Measurements from ENCODE around the gene SCN5A.

Gene SCN5A

DNA sequence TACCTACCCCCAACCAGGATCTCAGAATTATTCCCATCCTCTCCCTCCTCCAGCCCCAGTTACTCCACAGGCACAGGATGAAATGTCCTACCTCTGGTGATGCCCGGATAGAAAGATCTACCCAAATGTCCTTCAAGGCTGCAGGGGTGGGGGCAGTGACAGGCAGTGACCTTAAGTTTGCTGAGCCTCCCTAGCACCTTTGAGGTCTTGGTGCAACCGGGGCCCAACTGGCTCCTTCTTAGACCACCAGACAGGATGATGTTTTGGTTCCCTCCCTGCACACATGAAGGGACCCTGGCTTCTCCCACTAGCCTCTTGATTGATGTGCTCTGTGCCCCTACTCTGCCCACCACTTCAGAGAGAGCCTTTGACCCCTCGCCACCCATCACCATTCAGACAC is 117.0 kb downstream of the SCN5A start:
- no peak for TF ChIP-seq OSR1 (CRISPR knock-in tag; IDR thresholded peaks at IDR 0.05)
- TF ChIP-seq ZC3H10 (CRISPR knock-in tag; IDR thresholded peaks at IDR 0.05), result no peak
- TF ChIP-seq SNAI2 (CRISPR knock-in tag; IDR thresholded peaks at IDR 0.05), result no peak
- no peak for TF ChIP-seq ZNF8 (CRISPR knock-in tag; IDR thresholded peaks at IDR 0.05)
- TF ChIP-seq ESRRG (CRISPR knock-in tag; IDR thresholded peaks at IDR 0.05), result no peak
- no peak for TF ChIP-seq ZFP3 (CRISPR knock-in tag; IDR thresholded peaks at IDR 0.05)
- TF ChIP-seq ZNF565 (CRISPR knock-in tag; conservative IDR thresholded peaks at IDR 0.05; ENCODE audit: low read depth), result no peak
- TF ChIP-seq PPARA (CRISPR knock-in tag; IDR thresholded peaks at IDR 0.05; ENCODE audit: borderline replicate concordance), result no peak
- no peak for TF ChIP-seq CSRNP3 (CRISPR knock-in tag; IDR thresholded peaks at IDR 0.05)
- no peak for TF ChIP-seq CSDC2 (CRISPR knock-in tag; IDR thresholded peaks at IDR 0.05)
- no peak for TF ChIP-seq TOX (CRISPR knock-in tag; IDR thresholded peaks at IDR 0.05; ENCODE audit: borderline replicate concordance)
- no peak for TF ChIP-seq GLIS3 (CRISPR knock-in tag; IDR thresholded peaks at IDR 0.05)
- no peak for TF ChIP-seq BACH2 (CRISPR knock-in tag; IDR thresholded peaks at IDR 0.05; ENCODE audit: borderline replicate concordance)
- no peak for TF ChIP-seq PATZ1 (CRISPR knock-in tag; IDR thresholded peaks at IDR 0.05; ENCODE audit: borderline replicate concordance)
- no peak for TF ChIP-seq ISL1 (CRISPR knock-in tag; IDR thresholded peaks at IDR 0.05)
- TF ChIP-seq, protein P1, sequence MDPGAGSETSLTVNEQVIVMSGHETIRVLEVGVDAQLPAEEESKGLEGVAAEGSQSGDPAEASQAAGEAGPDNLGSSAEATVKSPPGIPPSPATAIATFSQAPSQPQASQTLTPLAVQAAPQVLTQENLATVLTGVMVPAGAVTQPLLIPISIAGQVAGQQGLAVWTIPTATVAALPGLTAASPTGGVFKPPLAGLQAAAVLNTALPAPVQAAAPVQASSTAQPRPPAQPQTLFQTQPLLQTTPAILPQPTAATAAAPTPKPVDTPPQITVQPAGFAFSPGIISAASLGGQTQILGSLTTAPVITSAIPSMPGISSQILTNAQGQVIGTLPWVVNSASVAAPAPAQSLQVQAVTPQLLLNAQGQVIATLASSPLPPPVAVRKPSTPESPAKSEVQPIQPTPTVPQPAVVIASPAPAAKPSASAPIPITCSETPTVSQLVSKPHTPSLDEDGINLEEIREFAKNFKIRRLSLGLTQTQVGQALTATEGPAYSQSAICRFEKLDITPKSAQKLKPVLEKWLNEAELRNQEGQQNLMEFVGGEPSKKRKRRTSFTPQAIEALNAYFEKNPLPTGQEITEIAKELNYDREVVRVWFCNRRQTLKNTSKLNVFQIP (CRISPR knock-in tag; IDR thresholded peaks at IDR 0.05; ENCODE audit: borderline replicate concordance, low read depth), result no peak
- TF ChIP-seq TCF4 (CRISPR knock-in tag; IDR thresholded peaks at IDR 0.05; ENCODE audit: borderline replicate concordance), result no peak
- TF ChIP-seq ZFP30 (CRISPR knock-in tag; IDR thresholded peaks at IDR 0.05), result no peak
- TF ChIP-seq, protein P2, sequence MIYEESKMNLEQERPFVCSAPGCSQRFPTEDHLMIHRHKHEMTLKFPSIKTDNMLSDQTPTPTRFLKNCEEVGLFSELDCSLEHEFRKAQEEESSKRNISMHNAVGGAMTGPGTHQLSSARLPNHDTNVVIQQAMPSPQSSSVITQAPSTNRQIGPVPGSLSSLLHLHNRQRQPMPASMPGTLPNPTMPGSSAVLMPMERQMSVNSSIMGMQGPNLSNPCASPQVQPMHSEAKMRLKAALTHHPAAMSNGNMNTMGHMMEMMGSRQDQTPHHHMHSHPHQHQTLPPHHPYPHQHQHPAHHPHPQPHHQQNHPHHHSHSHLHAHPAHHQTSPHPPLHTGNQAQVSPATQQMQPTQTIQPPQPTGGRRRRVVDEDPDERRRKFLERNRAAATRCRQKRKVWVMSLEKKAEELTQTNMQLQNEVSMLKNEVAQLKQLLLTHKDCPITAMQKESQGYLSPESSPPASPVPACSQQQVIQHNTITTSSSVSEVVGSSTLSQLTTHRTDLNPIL (CRISPR knock-in tag; IDR thresholded peaks at IDR 0.05; ENCODE audit: low read depth), result no peak
- TF ChIP-seq ARNTL (CRISPR knock-in tag; IDR thresholded peaks at IDR 0.05; ENCODE audit: borderline replicate concordance, low read depth), result no peak
- no peak for ATAC-seq

GRCh38 chr3:38528457-38528856 is 121.0 kb downstream of the SCN5A start:
- TF ChIP-seq ZC3H10 (CRISPR knock-in tag; IDR thresholded peaks at IDR 0.05) (no peak), OSR1 (CRISPR knock-in tag; IDR thresholded peaks at IDR 0.05) (no peak), BACH2 (CRISPR knock-in tag; IDR thresholded peaks at IDR 0.05; ENCODE audit: borderline replicate concordance) (no peak), TOX (CRISPR knock-in tag; IDR thresholded peaks at IDR 0.05; ENCODE audit: borderline replicate concordance) (no peak), ZNF8 (CRISPR knock-in tag; IDR thresholded peaks at IDR 0.05) (no peak), PATZ1 (CRISPR knock-in tag; IDR thresholded peaks at IDR 0.05; ENCODE audit: borderline replicate concordance) (no peak), CSDC2 (CRISPR knock-in tag; IDR thresholded peaks at IDR 0.05) (no peak), SNAI2 (CRISPR knock-in tag; IDR thresholded peaks at IDR 0.05) (no peak), ZFP3 (CRISPR knock-in tag; IDR thresholded peaks at IDR 0.05) (no peak)
- TF ChIP-seq, protein P2 (CRISPR knock-in tag; IDR thresholded peaks at IDR 0.05; ENCODE audit: low read depth), result no peak
- ATAC-seq, result peak; percentile 45; the same call in 2 of the 3 replicates

DNA sequence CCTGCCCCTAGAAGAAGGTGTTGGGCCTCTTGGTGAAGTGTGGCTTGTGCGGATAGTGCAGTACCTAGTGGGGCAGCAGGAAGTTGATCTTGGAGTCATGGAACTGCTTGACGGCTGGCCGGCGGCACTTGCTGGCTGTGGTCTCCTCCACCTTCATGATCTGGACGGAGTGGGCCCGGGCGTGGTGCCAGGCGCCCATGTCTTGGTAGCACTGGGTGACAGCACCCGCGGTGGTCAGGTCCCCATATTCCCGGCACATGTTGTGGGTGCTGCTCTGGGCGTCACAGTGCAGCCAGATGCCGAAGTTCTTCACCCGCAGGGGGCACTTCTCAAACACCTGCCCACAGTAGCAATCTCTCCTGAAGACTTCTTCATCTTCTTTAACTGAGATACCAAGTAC is 122.7 kb downstream of the SCN5A start:
- no peak for ATAC-seq
- TF ChIP-seq TCF4 (CRISPR knock-in tag; IDR thresholded peaks at IDR 0.05; ENCODE audit: borderline replicate concordance) (no peak), CSDC2 (CRISPR knock-in tag; IDR thresholded peaks at IDR 0.05) (no peak), ZNF565 (CRISPR knock-in tag; conservative IDR thresholded peaks at IDR 0.05; ENCODE audit: low read depth) (no peak), SNAI2 (CRISPR knock-in tag; IDR thresholded peaks at IDR 0.05) (no peak), ARNTL (CRISPR knock-in tag; IDR thresholded peaks at IDR 0.05; ENCODE audit: borderline replicate concordance, low read depth) (no peak), GLIS3 (CRISPR knock-in tag; IDR thresholded peaks at IDR 0.05) (no peak), ISL1 (CRISPR knock-in tag; IDR thresholded peaks at IDR 0.05) (no peak), ZC3H10 (CRISPR knock-in tag; IDR thresholded peaks at IDR 0.05) (no peak), ZFP3 (CRISPR knock-in tag; IDR thresholded peaks at IDR 0.05) (no peak), TOX (CRISPR knock-in tag; IDR thresholded peaks at IDR 0.05; ENCODE audit: borderline replicate concordance) (no peak), OSR1 (CRISPR knock-in tag; IDR thresholded peaks at IDR 0.05) (no peak), PPARA (CRISPR knock-in tag; IDR thresholded peaks at IDR 0.05; ENCODE audit: borderline replicate concordance) (no peak), ZNF70 (CRISPR knock-in tag; IDR thresholded peaks at IDR 0.05) (no peak), ZFP30 (CRISPR knock-in tag; IDR thresholded peaks at IDR 0.05) (no peak), BACH2 (CRISPR knock-in tag; IDR thresholded peaks at IDR 0.05; ENCODE audit: borderline replicate concordance) (no peak)
- TF ChIP-seq, protein P1 (CRISPR knock-in tag; IDR thresholded peaks at IDR 0.05; ENCODE audit: borderline replicate concordance, low read depth), result no peak
- TF ChIP-seq, protein P2 (CRISPR knock-in tag; IDR thresholded peaks at IDR 0.05; ENCODE audit: low read depth), result no peak

Data from SK-N-SH treated with all-trans-retinoic acid at 6 μM for 48 hours (cell line).